Naive thymus-derived CD4-positive, alpha-beta T cell (primary cell): ENCODE measurements around the gene KRT35. TPM values are rescaled to one million over a fixed set of nuclear protein-coding genes. Genes with fewer than 3 reads are reported as not detected.

Source experiments
- ATAC-seq: fragments of 150-1000 bp; cut with Tn5 transposase; 2 replicates; pipeline ENCODE4 v1.10.0; 2021; ENCODE audit warnings: mild to moderate bottlenecking, moderate library complexity
- CTCF ChIA-PET: fragments of 350-600 bp; sonication (Branson Sonifier 250); formaldehyde crosslinking; loops from one replicate; lab custom pipeline; 2021; ENCODE audit warnings: antibody characterized with exemption; lab: Charles Lee
- POLR2A ChIA-PET: fragments of 350-600 bp; sonication (Branson Sonifier 250); formaldehyde crosslinking; loops from one replicate; lab custom pipeline; 2021; ENCODE audit warnings: antibody characterized with exemption, inconsistent platforms; lab: Charles Lee
- DNase-seq, 9 donors: peaks; one replicate each; pipeline versions ENCODE4 v3.0.0 to v3.0.0-alpha.2; 2020 to 2022; ENCODE audit warnings: mixed read lengths in 1 of 9
- H3K27ac ChIP-seq: one replicate; pipeline ENCODE4 v1.7.0; 2013; ENCODE audit warnings: mild to moderate bottlenecking, low read depth, low read length, moderate library complexity
- H3K27me3 ChIP-seq, 2 donors: one replicate each; pipeline ENCODE4 v1.7.0; 2013; ENCODE audit warnings: low read length in 2 of 2, mild to moderate bottlenecking in 2 of 2, moderate library complexity in 2 of 2; ENCODE audit not compliant: control insufficient read depth in 2 of 2, insufficient read depth in 2 of 2
- H3K36me3 ChIP-seq, 3 experiments: 1 replicate in 2 of 3; 2 replicates in 1 of 3; pipeline ENCODE4 v1.7.0; 2013; ENCODE audit warnings: low read length in 3 of 3, mild to moderate bottlenecking in 3 of 3, moderate library complexity in 1 of 3; ENCODE audit not compliant: insufficient read depth in 3 of 3, control insufficient read depth in 2 of 3
- H3K4me1 ChIP-seq, 2 donors: one replicate each; pipeline ENCODE4 v1.7.0; 2013; ENCODE audit warnings: low read length in 2 of 2, mild to moderate bottlenecking in 2 of 2, moderate library complexity in 1 of 2; ENCODE audit not compliant: control insufficient read depth in 2 of 2, insufficient read depth in 2 of 2
- H3K4me3 ChIP-seq: 2 replicates; pipeline ENCODE4 v1.7.0; 2013; ENCODE audit warnings: mild to moderate bottlenecking, low read length
- H3K9me3 ChIP-seq, 3 experiments: 1 replicate in 2 of 3; 2 replicates in 1 of 3; pipeline ENCODE4 v1.7.0; 2013; ENCODE audit warnings: low read length in 3 of 3; ENCODE audit not compliant: control insufficient read depth in 2 of 3
- H3K27ac Mint-ChIP-seq, 9 donors: one replicate each; pipeline ENCODE4 v1.8.0; 2020 to 2022; ENCODE audit warnings: mixed read lengths in 9 of 9, mild to moderate bottlenecking in 8 of 9, moderate library complexity in 5 of 9, inconsistent platforms in 2 of 9
- H3K27me3 Mint-ChIP-seq, 5 donors: one replicate each; pipeline ENCODE4 v1.8.0; 2021 to 2022; ENCODE audit warnings: mixed read lengths in 5 of 5, mild to moderate bottlenecking in 1 of 5
- H3K36me3 Mint-ChIP-seq, 5 donors: one replicate each; pipeline ENCODE4 v1.8.0; 2020 to 2022; ENCODE audit warnings: mixed read lengths in 5 of 5, mild to moderate bottlenecking in 3 of 5, inconsistent platforms in 1 of 5
- H3K4me1 Mint-ChIP-seq, 7 donors: one replicate each; pipeline ENCODE4 v1.8.0; 2020 to 2022; ENCODE audit warnings: mixed read lengths in 7 of 7, mild to moderate bottlenecking in 3 of 7, inconsistent platforms in 1 of 7
- H3K4me3 Mint-ChIP-seq, 10 donors: one replicate each; pipeline ENCODE4 v1.8.0; 2020 to 2022; ENCODE audit warnings: mild to moderate bottlenecking in 10 of 10, mixed read lengths in 10 of 10, moderate library complexity in 6 of 10, inconsistent platforms in 2 of 10
- H3K9me3 Mint-ChIP-seq, 11 donors: one replicate each; pipeline ENCODE4 v1.8.0; 2020 to 2022; ENCODE audit warnings: mixed read lengths in 11 of 11, mild to moderate bottlenecking in 4 of 11, inconsistent platforms in 1 of 11, moderate library complexity in 1 of 11
- intact Hi-C, 2 donors: fragments of 100-400 bp; cut with micrococcal nuclease; formaldehyde crosslinking; loops; one replicate each; pipeline ENCODE4 v1.15.1; 2023
- polyA plus RNA-seq, 2 donors: library from polyadenylated mRNA; unstranded; fragments of 300-500 nt; fragmentation: Illumina TruSeq; gene quantifications; one replicate each; pipeline ENCODE4 v1.2.3, GENCODE V29; 2021
- total RNA-seq, 6 experiments: library from RNA in 5 of 6; stranded (reverse) in 5 of 6; gene quantifications; 1 replicate in 5 of 6; 2 replicates in 1 of 6; pipeline ENCODE4 v1.2.3 and lab custom pipeline; 2021 to 2026

The KRT35 gene
- total and polyA plus RNA-seq, 7 experiments from 2014 or later = not detected

GRCh38 chr17:41504246-41504977, 23.5 kb upstream of the KRT35 start:
- no peaks in the 10 kb centered on the region for H3K9me3 ChIP-seq
- CTCF ChIA-PET = no interaction called here
- Mint-ChIP-seq H3K36me3 (no peaks in the 10 kb centered on the region), H3K4me3 (no peak overlapping the region), H3K27ac (no peak overlapping the region), H3K27me3 (peaks cover 0 to 7% (median 0%) of the 10 kb centered on the region in 5 donors), H3K4me1 (peaks cover 0 to 8% (median 0%) of the 10 kb centered on the region in 7 donors), H3K9me3 (peaks cover 0 to 2% (median 0%) of the 10 kb centered on the region in 11 donors)
- no peak for ATAC-seq
- H3K4me3 ChIP-seq = no peak overlapping the region
- POLR2A ChIA-PET = no interaction called here
- no peaks in the 10 kb centered on the region for H3K27me3 ChIP-seq
- H3K4me1 ChIP-seq = no peaks in the 10 kb centered on the region
- no peak for DNase-seq
- H3K27ac ChIP-seq = no peak overlapping the region
- H3K36me3 ChIP-seq = no peaks in the 10 kb centered on the region
- intact Hi-C loops = no loop called here

GRCh38 chr17:41503202-41503601, 22.3 kb upstream of the KRT35 start:
- H3K27me3 ChIP-seq = no peaks in the 10 kb centered on the region
- H3K27ac Mint-ChIP-seq = peak overlapping the region in 1 of 9 donors; percentile 75
- peaks cover 0 to 2% (median 0%) of the 10 kb centered on the region in 11 donors for H3K9me3 Mint-ChIP-seq
- intact Hi-C loops = no loop called here
- no peak overlapping the region for H3K4me3 ChIP-seq
- no peak overlapping the region for H3K4me3 Mint-ChIP-seq
- peaks cover 0 to 8% (median 0%) of the 10 kb centered on the region in 5 donors for H3K27me3 Mint-ChIP-seq
- no peaks in the 10 kb centered on the region for H3K36me3 Mint-ChIP-seq
- no peaks in the 10 kb centered on the region for H3K9me3 ChIP-seq
- H3K4me1 Mint-ChIP-seq = peaks cover 2 to 14% (median 3%) of the 10 kb centered on the region in 7 donors
- CTCF ChIA-PET = no interaction called here
- DNase-seq (no peak), ATAC-seq (no peak)
- H3K27ac ChIP-seq = no peak overlapping the region
- POLR2A ChIA-PET = no interaction called here
- no peaks in the 10 kb centered on the region for H3K36me3 ChIP-seq
- no peaks in the 10 kb centered on the region for H3K4me1 ChIP-seq

- H3K9me3 Mint-ChIP-seq = peaks cover 0 to 2% (median 0%) of the 10 kb centered on the region in 11 donors
- intact Hi-C loops = no loop called here
These were observed 19.4 kb upstream of the KRT35 start for GRCh38 chr17:41500131-41500911.

GRCh38 chr17:41499714-41500113, 18.8 kb upstream of the KRT35 start:
- ATAC-seq = no peak
- Histone ChIP-seq H3K36me3 (no peaks in the 10 kb centered on the region), H3K27me3 (no peaks in the 10 kb centered on the region), H3K27ac (no peak overlapping the region), H3K4me3 (no peak overlapping the region), H3K4me1 (peaks cover 0 to 9% of the 10 kb centered on the region in 2 donors), H3K9me3 (no peaks in the 10 kb centered on the region)
- Mint-ChIP-seq H3K9me3 (peaks cover 0 to 2% (median 0%) of the 10 kb centered on the region in 11 donors), H3K27me3 (peaks cover 0 to 8% (median 0%) of the 10 kb centered on the region in 5 donors), H3K4me3 (no peak overlapping the region), H3K27ac (no peak overlapping the region), H3K36me3 (no peaks in the 10 kb centered on the region), H3K4me1 (peaks cover 14 to 23% (median 17%) of the 10 kb centered on the region in 7 donors)
- no peak for DNase-seq
- intact Hi-C loops = no loop called here
- ChIA-PET CTCF (interaction anchor here (0.9 kb wide), 1 partner anchor 177 kb away, joined by 3 read pairs; no protein-coding TSS in a partner anchor), POLR2A (no interaction called here)

More at GRCh38 chr17:41500131-41500911, 19.4 kb upstream of the KRT35 start:
- H3K27me3 ChIP-seq = no peaks in the 10 kb centered on the region
- H3K27ac Mint-ChIP-seq = no peak overlapping the region
- ChIA-PET CTCF (no interaction called here), POLR2A (no interaction called here)
- no peak for DNase-seq
- peak; percentile 43 for ATAC-seq
- peaks cover 0 to 9% of the 10 kb centered on the region in 2 donors for H3K4me1 ChIP-seq
- H3K36me3 ChIP-seq = no peaks in the 10 kb centered on the region
- H3K27me3 Mint-ChIP-seq = peaks cover 0 to 8% (median 0%) of the 10 kb centered on the region in 5 donors
- H3K4me3 Mint-ChIP-seq = no peak overlapping the region
- no peak overlapping the region for H3K4me3 ChIP-seq
- no peak overlapping the region for H3K27ac ChIP-seq
- H3K4me1 Mint-ChIP-seq = peaks cover 14 to 23% (median 17%) of the 10 kb centered on the region in 7 donors
- no peaks in the 10 kb centered on the region for H3K9me3 ChIP-seq
- H3K36me3 Mint-ChIP-seq = no peaks in the 10 kb centered on the region

- intact Hi-C loops = no loop called here
- no peaks in the 10 kb centered on the region for H3K36me3 ChIP-seq
- H3K9me3 Mint-ChIP-seq = peaks cover 0 to 2% (median 0%) of the 10 kb centered on the region in 11 donors
- H3K27ac ChIP-seq = no peak overlapping the region
- H3K4me3 Mint-ChIP-seq = no peak overlapping the region
- no peaks in the 10 kb centered on the region for H3K9me3 ChIP-seq
- peaks cover 0 to 8% (median 0%) of the 10 kb centered on the region in 5 donors for H3K27me3 Mint-ChIP-seq
- H3K4me3 ChIP-seq = no peak overlapping the region
- H3K36me3 Mint-ChIP-seq = no peaks in the 10 kb centered on the region
- H3K4me1 ChIP-seq = peaks cover 0 to 9% of the 10 kb centered on the region in 2 donors
- ChIA-PET POLR2A (no interaction called here), CTCF (no interaction called here)
- H3K27me3 ChIP-seq = no peaks in the 10 kb centered on the region
- peak overlapping the region in 1 of 9 donors; percentile 83 for H3K27ac Mint-ChIP-seq
- DNase-seq (no peak), ATAC-seq (peak; percentile 59)
- H3K4me1 Mint-ChIP-seq = peaks cover 16 to 23% (median 19%) of the 10 kb centered on the region in 7 donors
These were observed 17.3 kb upstream of the KRT35 start for GRCh38 chr17:41498276-41498675.

- Histone ChIP-seq H3K9me3 (no peaks in the 10 kb centered on the region), H3K4me3 (no peak overlapping the region), H3K4me1 (peaks cover 0 to 9% of the 10 kb centered on the region in 2 donors), H3K27me3 (no peaks in the 10 kb centered on the region), H3K36me3 (no peaks in the 10 kb centered on the region), H3K27ac (no peak overlapping the region)
- Mint-ChIP-seq H3K27ac (peak overlapping the region in 4 of 9 donors; percentile 38 to 72 (median 57)), H3K36me3 (no peaks in the 10 kb centered on the region), H3K4me3 (peak overlapping the region in 3 of 10 donors; percentile 30 to 59 (median 52)), H3K9me3 (no peaks in the 10 kb centered on the region), H3K4me1 (peaks cover 21 to 29% (median 23%) of the 10 kb centered on the region in 7 donors), H3K27me3 (peaks cover 0 to 8% (median 0%) of the 10 kb centered on the region in 5 donors)
- POLR2A ChIA-PET = interaction anchor here (0.7 kb wide), 1 partner anchor 171 kb away, joined by 7 read pairs; no protein-coding TSS in a partner anchor
- peak; percentile 88 for ATAC-seq
- CTCF ChIA-PET = no interaction called here
- intact Hi-C loops = loop anchor here (1.0 kb wide), 2 partner anchors 82 to 588 kb away; no protein-coding TSS in a partner anchor
- peak; percentile 19 to 61 (median 48) for DNase-seq
These were observed 16.0 kb upstream of the KRT35 start for GRCh38 chr17:41496803-41497484.
